Endodermal cell (in vitro differentiated cells): ENCODE results near the gene CYP27B1. TPM values are rescaled to one million over a fixed set of nuclear protein-coding genes. Genes with fewer than 3 reads are reported as not detected.

ENCODE experiments used
- DNase-seq: peaks from one replicate; pipeline ENCODE4 v3.0.0-alpha.2; 2017
- H3K27ac ChIP-seq: 2 replicates; pipeline ENCODE4 v1.5.1; 2013; ENCODE audit warnings: mild to moderate bottlenecking, low read depth, low read length, moderate library complexity
- H3K27me3 ChIP-seq: 2 replicates; pipeline ENCODE4 v1.6.1; 2013; ENCODE audit warnings: mild to moderate bottlenecking, low read length, moderate library complexity; ENCODE audit not compliant: insufficient read depth, control insufficient read depth, poor library complexity, severe bottlenecking
- H3K36me3 ChIP-seq: 2 replicates; pipeline ENCODE4 v1.7.0; 2013; ENCODE audit warnings: mild to moderate bottlenecking, low read length, moderate library complexity; ENCODE audit not compliant: control insufficient read depth, insufficient read depth
- H3K4me1 ChIP-seq: one replicate; pipeline ENCODE4 v1.7.0; 2013; ENCODE audit warnings: low read length; ENCODE audit not compliant: control insufficient read depth, insufficient read depth
- H3K4me3 ChIP-seq: 2 replicates; pipeline ENCODE4 v1.5.1; 2013; ENCODE audit warnings: mild to moderate bottlenecking, low read length, moderate library complexity
- H3K9ac ChIP-seq: 2 replicates; pipeline ENCODE4 v1.6.1; 2013; ENCODE audit warnings: mild to moderate bottlenecking, low read length, moderate library complexity; ENCODE audit not compliant: poor library complexity, severe bottlenecking; ENCODE audit errors: extremely low read depth
- H3K9me3 ChIP-seq: 2 replicates; pipeline ENCODE4 v1.6.1; 2013; ENCODE audit warnings: mild to moderate bottlenecking, low read length, moderate library complexity; ENCODE audit not compliant: control insufficient read depth
- H3K27ac Mint-ChIP-seq: 2 replicates; pipeline ENCODE4 v1.8.0; 2020; ENCODE audit warnings: mixed read lengths
- H3K27me3 Mint-ChIP-seq: 2 replicates; pipeline ENCODE4 v1.8.0; 2021; ENCODE audit warnings: mild to moderate bottlenecking, mixed read lengths; ENCODE audit not compliant: insufficient read depth
- H3K36me3 Mint-ChIP-seq: 2 replicates; pipeline ENCODE4 v1.8.0; 2020; ENCODE audit warnings: low read depth, mixed read lengths
- H3K4me1 Mint-ChIP-seq: 2 replicates; pipeline ENCODE4 v1.8.0; 2020; ENCODE audit warnings: mixed read lengths
- H3K4me3 Mint-ChIP-seq: 2 replicates; pipeline ENCODE4 v1.8.0; 2020; ENCODE audit warnings: mild to moderate bottlenecking, moderate library complexity, mixed read lengths
- H3K9me3 Mint-ChIP-seq: 2 replicates; pipeline ENCODE4 v1.8.0; 2020; ENCODE audit warnings: mild to moderate bottlenecking, mixed read lengths
- CTCF ChIP-seq: fragments of 200-600 bp; sonication (generic); conservative IDR thresholded peaks from 2 replicates; pipeline ENCODE4 v1.5.0; 2021; ENCODE audit warnings: antibody characterized with exemption, mild to moderate bottlenecking
- WGBS, 2 experiments: methylation state at CpG; one replicate each; pipeline versions ENCODE4 v1.1.5 to v1.1.7; 2013; ENCODE audit warnings: missing lambda C conversion rate in 2 of 2, mixed read lengths in 1 of 2; ENCODE audit not compliant: insufficient coverage in 1 of 2, insufficient read length in 1 of 2; 5-methylcytosine and 5-hydroxymethylcytosine counted together
- total RNA-seq, 2 donors: library from RNA; stranded (reverse); fragmentation: NEBNext Ultra II Directional in 1 of 2; extraction: Animal tissue kit (Norgen Biotek cat#: 25700) in 1 of 2; gene quantifications; 2 replicates in 1 of 2; 3 replicates in 1 of 2; pipeline ENCODE4 v1.2.1, GENCODE V29; 2021

The CYP27B1 gene
- total RNA-seq, 2 donors from 2014 or later, result 2.4 to 3.1 TPM

DNA sequence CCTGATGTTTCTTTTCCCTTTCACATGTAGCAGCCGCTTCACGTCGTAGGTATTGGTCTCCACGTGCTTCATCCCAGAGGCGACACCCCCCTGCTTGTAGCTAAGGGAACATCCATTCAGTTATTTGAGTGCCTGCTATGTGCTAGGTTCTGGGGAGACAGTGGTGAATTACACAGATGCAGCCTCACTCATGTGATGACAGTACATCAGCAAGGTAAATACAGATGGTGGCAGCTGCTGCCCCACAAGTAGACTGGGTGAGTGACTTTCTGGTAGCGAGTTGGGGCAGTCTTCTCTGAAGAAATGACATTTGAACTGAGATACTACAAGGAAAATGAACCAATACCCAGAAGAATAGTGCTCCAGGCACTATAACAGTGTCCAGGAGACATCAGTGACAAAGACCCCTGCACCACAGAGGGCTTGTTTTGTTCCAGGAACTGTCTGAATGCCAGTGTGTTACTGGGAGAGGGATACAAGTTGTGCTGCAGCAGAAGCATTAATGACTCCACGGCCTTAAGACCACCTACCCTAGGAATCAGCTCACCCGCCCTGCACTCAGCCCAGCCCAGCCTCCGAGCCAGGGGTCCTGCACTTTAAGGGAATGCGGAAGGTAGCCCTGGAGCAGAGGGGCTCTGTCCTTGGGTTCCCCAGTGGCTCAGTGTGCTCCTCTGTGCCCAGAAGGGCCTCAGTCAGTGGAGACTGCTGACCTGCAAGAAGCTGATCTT is 44.3 kb upstream of the CYP27B1 start:
- Histone ChIP-seq H3K36me3 (peaks cover 14% of the 10 kb centered on the region), H3K4me1 (no peaks in the 10 kb centered on the region), H3K27me3 (no peaks in the 10 kb centered on the region), H3K27ac (no peak overlapping the region), H3K9ac (no peak overlapping the region), H3K4me3 (no peak overlapping the region), H3K9me3 (no peaks in the 10 kb centered on the region)
- Mint-ChIP-seq H3K9me3 (no peaks in the 10 kb centered on the region), H3K27ac (no peak overlapping the region), H3K4me3 (no peak overlapping the region), H3K36me3 (peaks cover 11% of the 10 kb centered on the region), H3K27me3 (no peaks in the 10 kb centered on the region), H3K4me1 (peaks cover under 1% of the 10 kb centered on the region)
- no peak for TF ChIP-seq CTCF
- WGBS, 2 experiments, result 92 to 95% methylated on average over 5 to 10 of the region's 10 CpGs
- DNase-seq, result no peak

DNA sequence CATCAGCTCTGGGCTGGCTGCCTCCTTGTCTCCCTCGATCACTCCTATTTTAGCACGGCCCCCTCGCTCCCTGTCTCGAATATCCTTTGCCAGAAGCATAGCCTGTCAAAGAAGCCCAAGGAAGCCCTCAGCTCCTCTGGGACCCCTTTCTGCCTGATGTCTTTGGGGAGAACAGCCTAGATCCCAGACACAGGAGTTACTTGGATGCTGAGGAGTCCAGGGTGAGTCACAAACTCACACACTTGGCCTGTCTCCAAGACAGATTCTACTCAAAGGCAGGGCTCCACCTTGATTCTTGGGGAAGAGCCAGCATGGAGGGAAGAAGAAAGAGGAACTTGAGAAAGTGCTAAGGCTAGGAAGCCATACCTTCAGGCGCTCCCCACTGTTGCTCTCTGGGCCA is 43.6 kb upstream of the CYP27B1 start:
- WGBS, 2 experiments, result 97 to 98% methylated on average over 5 of the region's 5 CpGs
- DNase-seq, result no peak
- Histone ChIP-seq H3K27ac (no peak overlapping the region), H3K9ac (no peak overlapping the region), H3K27me3 (no peaks in the 10 kb centered on the region), H3K4me1 (no peaks in the 10 kb centered on the region), H3K36me3 (peaks cover 14% of the 10 kb centered on the region), H3K9me3 (no peaks in the 10 kb centered on the region), H3K4me3 (no peak overlapping the region)
- Mint-ChIP-seq H3K27ac (no peak overlapping the region), H3K9me3 (no peaks in the 10 kb centered on the region), H3K27me3 (no peaks in the 10 kb centered on the region), H3K36me3 (peaks cover 11% of the 10 kb centered on the region), H3K4me3 (no peak overlapping the region), H3K4me1 (no peaks in the 10 kb centered on the region)
- no peak for TF ChIP-seq CTCF

GRCh38 chr12:57809425-57809824 is 42.5 kb upstream of the CYP27B1 start:
- no peak for TF ChIP-seq CTCF
- H3K27ac ChIP-seq, result no peak overlapping the region
- H3K4me3 ChIP-seq, result no peak overlapping the region
- peaks cover 15% of the 10 kb centered on the region for H3K36me3 Mint-ChIP-seq
- H3K27me3 ChIP-seq, result no peaks in the 10 kb centered on the region
- no peak for DNase-seq
- no peak overlapping the region for H3K4me3 Mint-ChIP-seq
- no peak overlapping the region for H3K27ac Mint-ChIP-seq
- H3K27me3 Mint-ChIP-seq, result no peaks in the 10 kb centered on the region
- no peaks in the 10 kb centered on the region for H3K9me3 Mint-ChIP-seq
- no peaks in the 10 kb centered on the region for H3K4me1 Mint-ChIP-seq
- H3K9ac ChIP-seq, result no peak overlapping the region
- peaks cover 14% of the 10 kb centered on the region for H3K36me3 ChIP-seq
- no peaks in the 10 kb centered on the region for H3K4me1 ChIP-seq
- no peaks in the 10 kb centered on the region for H3K9me3 ChIP-seq
- 88 to 95% methylated on average over 3 of the region's 3 CpGs for WGBS, 2 experiments
